GM21737 (cell line): ENCODE results near the gene LONP2.
"Not testable (repeated sequence)": the region's sequence is repeated elsewhere in the genome, so short reads cannot be mapped to it uniquely, and the experiment has no call there.

Experiments
- ATAC-seq: cut with Tn5 transposase; IDR thresholded peaks from one replicate; pipeline ENCODE4 v1.9.1; 2021; ENCODE audit warnings: mild to moderate bottlenecking, moderate library complexity; ENCODE audit not compliant: unreplicated experiment

Gene LONP2

DNA sequence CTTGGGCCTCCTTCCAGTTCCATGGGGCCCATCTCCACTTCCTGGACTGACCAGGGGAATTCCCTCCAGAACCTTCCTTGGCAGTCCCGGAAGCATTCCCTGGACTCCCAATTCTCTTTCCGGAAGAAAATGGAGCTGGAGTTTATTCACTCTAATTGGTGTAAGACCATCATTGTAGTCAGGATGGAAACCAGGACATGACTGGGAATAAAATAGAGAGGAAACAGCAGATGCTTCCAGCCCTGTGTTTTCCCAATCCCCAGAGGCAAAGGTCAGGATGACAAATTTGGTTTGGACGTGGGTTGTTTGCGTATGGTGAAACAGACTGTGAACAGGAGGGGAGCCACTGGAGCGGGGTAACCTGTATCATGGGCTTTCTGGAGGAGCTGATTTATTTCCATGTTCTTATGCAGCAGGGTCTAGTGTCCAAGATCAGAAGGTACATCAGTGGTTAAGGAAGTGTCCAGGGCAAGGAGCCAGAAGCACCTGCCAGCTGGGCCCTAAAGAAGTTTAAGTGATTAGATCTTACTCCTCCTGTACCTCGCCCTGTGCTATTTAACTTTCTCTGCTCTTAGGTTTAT lies 8.5 kb upstream of the LONP2 start:
- ATAC-seq, result no peak

DNA sequence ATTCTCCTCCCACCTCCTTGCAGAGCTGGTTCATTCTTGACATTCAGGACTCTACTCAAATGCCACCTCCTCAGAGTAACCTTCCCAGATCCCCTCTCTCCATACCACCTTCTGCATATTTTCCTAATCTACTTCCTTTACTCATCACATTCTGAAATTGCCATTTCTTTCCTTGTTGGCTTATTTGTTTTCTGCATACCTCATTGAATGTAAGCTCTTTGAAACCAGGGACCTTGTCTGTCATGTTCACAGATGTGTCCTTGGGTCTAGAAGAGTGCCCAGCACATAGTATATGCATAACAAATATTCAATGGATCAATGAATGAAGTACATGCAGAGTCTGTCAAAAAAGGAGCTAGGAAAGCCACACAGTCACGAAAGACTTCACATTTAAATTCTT lies 7.8 kb upstream of the LONP2 start:
- no peak for ATAC-seq

DNA sequence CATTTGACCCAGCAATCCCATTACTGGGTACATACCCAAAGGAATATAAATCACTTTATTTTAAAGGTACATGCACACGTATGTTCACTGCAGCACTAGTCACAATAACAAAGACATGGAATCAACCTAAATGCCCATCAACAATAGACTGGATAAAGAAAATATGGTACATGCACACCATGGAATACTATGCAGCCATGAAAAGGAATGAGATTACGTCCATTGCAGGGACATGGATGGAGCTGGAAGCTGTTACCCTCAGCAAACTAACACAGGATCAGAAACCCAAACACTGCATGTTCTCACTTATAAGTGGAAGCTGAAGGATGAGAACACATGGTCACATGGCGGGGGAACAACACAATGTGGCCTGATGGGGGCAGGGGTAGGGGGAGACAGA lies 4.0 kb upstream of the LONP2 start:
- not testable (repeated sequence) for ATAC-seq

DNA sequence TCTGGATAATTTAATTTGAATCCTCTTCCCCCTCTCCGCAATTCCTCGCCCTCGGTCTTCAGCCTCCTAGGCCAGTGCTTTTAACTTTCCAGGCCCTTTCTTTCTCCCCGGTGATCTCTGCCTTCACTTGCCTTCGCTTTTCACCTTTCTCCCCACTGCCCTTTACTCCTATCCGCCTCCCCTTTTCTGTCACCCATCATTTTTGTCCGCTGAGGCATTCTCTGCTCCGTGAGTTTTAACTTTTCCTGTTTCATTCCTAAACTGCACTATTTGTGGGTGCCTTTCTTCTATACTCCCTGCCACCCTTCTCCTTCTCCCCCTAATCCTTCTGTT lies 729 bp downstream of the LONP2 start:
- ATAC-seq, result no peak

DNA sequence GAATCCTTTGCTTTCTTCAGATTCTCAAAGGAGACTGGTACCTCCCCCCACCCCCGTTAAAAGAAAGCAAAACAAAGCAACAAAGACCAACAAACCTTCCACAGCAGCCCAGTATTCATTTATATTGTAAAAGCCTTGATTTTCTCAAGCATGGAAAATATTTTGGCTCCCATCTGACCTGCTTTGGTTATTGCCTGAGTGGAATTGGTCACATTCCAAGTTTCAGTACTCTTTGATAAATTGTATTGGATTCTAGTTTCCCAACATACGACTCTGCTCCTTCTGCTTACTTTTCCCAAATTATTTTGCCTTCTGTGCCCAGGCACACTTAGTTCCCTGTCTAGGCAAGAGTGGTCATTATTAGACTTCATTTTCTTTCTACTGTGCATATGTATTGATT lies 2.0 kb downstream of the LONP2 start:
- ATAC-seq, result no peak

DNA sequence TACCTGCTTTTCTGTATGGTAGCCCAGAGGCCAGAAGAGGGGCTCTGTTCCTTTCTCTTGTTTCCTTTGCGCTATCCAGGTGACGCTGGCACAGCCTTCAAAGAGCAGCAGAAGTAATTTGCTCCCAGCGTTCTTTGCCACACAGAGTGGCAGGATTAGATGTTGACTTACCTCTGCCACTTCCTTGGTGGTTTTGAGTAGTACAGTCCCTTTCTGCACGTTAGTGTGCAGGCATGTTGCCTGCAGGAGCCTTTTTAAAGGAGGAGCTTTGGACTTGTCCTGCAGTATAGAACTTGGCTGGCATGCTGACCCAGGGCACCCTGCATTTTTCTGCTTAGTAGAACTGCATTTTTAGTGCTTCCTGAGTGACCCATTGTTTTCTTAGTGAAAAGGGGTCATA lies 3.2 kb downstream of the LONP2 start, which contains the start of gene ABCC11:
ABCC11 (minus strand) TSS at position 229 of the 400 bp plus-strand sequence. CDS start 15,618 bp downstream, outside the sequence.
- no peak for ATAC-seq

DNA sequence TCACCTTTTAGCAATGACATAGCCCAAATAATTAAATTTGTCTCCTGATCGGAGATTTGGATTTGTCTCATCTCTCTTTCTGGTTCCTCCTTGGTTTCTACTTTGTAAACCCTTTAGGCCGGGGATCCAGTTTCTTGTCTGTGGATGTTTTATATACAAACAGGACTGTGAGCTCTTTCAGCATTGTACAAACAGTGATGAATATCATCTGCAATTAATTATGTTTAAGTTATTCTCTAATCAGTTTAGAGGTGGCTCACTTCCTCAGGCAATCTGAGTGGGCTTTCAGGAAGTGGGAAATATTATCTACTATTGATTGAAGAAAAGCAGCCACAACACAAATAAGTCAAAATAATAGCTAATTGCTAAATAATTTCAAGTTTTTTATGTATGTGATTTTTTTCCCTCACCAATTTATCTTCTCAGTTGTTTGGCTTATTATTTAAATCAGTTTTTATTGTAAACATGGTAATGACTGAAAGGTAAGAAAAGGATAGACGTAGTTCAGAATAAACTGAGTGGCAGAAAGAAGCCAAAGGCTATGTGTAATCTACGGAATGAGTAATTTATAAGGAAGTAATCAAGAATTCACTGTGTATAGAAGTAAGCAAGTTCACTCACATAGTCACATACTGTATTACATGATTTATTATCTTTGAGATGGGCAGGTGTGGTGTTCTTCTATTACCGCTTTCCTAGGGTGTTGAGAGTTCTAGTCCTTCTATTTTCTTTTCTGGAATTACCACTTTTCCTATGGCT lies 6.6 kb downstream of the LONP2 start:
- no peak for ATAC-seq

DNA sequence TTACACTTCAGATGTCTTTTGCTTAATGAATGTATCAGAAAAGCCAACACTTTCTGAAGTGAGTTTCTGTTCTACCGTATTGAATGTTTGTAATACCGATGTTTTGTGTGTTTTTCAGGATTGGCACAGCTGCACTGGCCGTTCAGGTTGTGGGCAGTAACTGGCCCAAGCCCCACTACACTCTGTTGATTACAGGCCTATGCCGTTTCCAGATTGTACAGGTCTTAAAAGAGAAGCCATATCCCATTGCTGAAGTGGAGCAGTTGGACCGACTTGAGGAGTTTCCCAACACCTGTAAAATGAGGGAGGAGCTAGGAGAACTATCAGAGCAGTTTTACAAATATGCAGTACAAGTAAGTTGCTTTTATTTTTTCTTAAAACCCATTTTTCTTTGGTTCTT lies 7.9 kb downstream of the LONP2 start:
- no peak for ATAC-seq

DNA sequence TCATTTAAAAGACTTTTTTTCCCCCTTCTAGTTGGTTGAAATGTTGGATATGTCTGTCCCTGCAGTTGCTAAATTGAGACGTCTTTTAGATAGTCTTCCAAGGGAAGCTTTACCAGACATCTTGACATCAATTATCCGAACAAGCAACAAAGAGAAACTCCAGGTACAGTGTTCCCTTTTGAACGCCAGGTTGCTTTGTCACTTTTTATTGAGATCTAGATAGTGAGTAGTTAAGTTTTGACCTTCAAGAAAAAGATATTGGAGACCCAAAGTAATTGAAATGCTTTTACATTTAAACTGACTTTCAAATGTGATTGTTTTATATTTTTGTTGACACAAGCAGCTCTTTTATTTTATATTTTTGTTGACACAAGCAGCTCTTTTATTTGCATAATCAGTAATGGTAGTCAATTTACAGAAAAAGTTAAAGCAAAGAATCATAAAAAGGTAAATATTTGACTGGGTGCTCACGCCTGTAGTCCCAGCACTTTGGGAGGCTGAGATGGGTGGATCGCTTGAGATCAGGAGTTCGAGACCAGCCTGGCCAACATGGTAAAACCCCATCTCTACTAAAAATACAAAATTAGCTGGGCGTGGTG lies 12.6 kb downstream of the LONP2 start:
- ATAC-seq, result no peak

DNA sequence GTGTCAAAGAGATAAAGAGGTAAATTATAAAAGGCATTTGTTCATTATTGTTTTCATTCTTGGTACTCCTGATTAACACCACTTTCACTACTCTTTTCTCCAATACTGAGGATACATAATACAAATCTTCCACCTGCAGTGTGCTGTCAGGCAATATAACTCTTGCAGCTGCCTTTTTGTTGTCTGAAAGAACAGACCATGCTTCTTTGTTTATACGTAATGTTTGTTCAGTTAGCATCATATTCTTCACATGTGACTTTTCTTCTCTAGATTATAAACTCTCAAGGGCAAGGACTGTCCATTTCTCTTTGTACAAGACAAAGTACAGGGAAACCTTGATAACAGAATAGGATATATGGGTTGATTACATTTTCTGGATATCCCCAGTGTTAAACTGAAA lies 17.5 kb downstream of the LONP2 start:
- ATAC-seq, result no peak

DNA sequence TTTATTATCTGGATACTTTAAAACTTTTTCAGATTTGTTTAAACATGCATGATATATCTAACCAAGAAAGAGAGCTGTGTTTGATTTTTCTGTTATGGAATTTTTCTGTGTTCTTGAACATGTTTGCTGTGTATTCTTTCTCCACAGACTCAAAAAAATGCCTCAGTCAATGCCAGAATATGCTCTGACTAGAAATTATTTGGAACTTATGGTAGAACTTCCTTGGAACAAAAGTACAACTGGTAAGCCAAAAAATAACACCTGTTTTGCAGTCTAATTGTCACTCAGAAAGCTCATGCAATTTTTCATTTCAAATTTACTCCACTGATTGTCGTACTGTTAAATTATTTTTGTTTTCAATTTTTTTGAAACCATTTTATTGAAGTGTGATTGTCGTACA lies 18.5 kb downstream of the LONP2 start:
- ATAC-seq, result no peak

DNA sequence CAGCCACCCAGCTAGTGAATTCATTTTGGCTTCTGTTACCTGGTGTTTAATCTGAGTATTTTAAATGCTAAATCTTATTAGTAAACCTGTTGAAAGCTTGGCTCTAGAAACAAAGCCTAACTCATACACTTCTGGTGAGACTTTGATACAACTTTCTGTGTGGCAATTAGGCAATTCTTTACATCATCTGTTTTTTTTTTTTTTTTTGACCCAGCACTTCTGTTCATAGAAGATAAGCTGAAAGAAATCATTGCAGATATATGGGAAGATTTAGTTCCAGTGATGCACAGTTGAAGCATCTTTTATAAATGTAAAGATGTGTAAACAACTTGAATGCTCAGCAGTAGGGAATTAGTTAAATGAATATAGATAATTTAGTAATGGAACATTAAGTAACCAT lies 24.9 kb downstream of the LONP2 start:
- ATAC-seq, result no peak

DNA sequence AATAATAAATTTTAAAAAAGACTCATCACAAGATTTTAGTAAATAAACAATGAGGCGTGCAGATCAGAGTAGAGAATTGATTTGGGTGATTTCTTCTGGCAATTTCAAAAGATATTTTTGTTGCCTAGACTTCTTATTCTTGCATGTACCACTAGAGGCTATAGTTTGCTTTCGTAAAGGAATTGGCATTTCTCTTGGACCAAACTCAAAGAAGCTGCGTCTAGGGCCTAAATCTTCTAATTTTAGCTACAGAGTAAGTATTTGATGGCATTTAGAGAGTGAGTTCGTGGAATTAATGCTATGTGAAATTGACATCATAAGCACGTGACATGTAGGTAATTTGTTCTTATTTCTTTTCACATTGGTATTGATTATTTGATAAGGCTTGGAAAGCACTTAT lies 27.6 kb downstream of the LONP2 start:
- ATAC-seq, result no peak

DNA sequence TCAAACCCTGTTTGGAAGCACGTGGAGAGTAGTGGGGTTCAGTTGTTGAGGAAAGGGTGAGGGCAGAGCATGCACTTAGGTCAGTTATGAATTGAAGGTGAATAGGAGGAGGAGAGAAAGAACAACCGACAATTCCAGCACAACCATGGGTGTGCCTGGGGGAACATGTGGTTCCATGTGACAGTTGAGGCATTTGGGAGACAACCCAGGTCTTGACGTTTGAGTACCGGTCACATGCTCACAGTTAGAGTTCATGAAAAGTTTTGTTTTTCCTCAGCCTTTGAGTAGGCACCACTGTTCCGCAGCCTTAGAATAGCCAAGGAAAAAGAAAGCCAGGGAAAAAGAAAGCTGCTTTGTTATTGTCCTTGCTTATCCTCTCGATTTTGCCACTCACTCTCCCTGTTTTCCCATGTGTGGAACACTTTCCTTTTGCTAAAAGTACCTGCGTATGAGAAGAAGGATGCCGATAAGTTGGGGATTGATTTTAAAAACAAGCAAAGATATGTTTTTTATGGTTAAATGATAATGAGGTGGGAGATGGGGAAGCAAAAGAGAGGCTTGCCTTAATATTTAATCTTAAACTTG lies 28.8 kb downstream of the LONP2 start:
- ATAC-seq, result no peak

DNA sequence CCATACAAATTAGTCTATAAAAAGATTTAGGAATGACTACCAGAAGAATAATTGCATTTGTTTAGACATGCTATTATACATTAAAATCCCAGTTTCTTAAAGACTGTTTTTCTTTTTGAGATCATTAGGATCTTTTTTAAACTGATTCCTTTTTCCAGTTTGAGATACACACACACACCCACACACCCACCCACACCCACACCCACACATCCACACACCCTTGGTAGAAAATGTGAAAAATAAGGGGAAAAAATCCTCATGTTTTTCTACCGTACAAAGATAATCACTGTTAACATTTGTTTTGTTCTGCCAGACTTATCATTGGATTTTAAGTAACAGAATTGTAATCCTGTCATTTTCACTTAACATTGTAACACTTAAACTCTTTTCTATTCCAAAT lies 30.4 kb downstream of the LONP2 start:
- ATAC-seq, result no peak

DNA sequence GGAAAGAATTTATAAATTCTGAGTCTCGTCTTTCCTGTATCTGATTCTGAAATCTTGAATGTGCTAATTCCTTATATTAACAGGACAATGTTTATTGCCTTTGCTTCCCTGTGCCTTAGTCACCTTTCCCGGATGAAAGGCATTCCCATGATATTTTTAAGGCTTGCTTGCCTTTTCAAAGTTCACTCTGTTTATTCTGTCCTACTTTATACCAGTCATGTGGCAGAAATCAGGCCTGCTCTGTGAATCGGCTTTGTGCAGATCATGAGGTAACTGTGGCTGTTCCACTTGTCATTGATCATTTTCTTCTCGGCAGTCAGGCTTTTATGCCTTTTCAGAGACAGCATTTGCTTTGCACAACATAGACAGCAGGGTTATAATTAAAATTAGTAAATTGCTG lies 32.0 kb downstream of the LONP2 start:
- no peak for ATAC-seq

DNA sequence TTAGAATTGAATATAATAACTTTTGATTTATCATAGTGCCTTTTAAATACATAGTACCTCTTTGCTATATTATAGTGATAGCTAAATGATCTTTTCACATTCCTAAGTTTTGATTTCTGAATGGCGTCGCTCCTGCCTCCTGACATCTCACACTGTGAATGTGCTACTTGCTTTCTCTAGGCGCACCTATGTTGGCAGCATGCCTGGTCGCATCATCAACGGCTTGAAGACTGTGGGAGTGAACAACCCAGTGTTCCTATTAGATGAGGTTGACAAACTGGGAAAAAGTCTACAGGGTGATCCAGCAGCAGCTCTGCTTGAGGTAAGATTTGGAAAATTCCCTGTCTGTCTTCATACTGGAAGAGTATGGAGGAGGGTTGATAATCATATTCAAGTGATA lies 33.1 kb downstream of the LONP2 start:
- no peak for ATAC-seq

DNA sequence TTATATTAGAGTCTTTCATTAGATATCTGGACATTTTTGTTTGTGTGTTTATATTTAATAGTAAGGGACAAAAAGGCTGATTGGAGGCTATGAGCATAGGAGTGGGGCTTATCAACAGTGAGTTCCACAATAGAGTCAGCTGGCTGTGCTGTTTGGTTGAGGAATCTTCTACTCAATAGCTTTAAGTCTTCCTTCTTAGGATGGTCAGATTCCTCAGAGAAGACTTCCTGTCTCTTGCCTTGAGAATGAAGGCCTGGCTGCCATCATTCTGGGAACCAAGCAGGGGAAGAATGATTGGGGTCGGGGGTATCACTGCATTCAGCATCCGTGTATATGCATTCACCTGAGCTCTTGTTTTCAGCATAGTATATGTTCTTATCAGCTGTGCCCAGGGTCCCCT lies 35.1 kb downstream of the LONP2 start:
- no peak for ATAC-seq

DNA sequence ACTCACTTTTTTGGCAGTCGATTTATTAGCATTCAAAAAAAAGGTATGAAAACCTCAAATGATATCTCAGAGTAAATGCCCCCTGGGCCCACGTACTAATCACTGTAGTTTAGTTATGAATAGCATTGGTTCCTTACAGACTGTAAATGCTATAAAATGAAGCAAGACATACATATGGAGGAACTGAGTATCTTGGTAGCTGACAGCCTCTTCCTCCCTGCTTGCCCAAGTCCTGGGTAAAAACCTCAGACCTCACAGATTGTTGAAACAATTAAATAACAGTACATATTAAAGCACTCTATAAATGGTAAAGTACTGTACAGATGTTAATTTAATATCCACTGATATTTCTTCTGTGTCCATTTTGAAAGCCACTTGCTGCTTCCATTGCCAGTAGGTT lies 36.4 kb downstream of the LONP2 start:
- no peak for ATAC-seq

DNA sequence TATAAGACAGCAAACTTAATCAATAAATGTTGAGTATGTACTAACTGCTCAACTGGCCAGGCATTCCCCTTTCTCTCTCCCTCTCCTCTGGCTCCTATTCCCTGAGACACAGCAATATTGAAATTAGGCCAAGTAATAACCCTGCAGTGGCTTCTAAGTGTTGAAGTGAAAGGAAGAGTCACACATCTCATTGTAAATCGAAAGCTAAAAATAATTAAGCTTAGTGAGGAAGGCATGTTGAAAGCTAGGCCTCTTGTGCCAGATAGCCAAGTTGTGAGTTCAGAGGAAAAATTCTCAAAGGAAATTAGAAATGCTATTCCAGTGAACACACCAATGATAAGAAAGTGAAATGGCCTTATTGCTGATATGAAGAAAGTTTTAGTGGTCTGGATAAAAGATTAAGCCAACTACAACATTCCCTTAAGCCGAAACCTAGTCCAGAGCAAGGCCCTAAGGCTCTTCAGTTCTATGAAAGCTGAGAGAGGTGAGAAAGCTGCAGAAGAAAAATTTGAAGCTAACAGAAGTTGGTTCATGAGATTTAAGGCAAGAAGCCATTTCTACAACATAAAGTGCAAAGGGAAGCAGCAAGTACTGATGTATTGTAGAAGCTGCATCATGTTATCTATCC lies 38.6 kb downstream of the LONP2 start:
- ATAC-seq, result no peak

DNA sequence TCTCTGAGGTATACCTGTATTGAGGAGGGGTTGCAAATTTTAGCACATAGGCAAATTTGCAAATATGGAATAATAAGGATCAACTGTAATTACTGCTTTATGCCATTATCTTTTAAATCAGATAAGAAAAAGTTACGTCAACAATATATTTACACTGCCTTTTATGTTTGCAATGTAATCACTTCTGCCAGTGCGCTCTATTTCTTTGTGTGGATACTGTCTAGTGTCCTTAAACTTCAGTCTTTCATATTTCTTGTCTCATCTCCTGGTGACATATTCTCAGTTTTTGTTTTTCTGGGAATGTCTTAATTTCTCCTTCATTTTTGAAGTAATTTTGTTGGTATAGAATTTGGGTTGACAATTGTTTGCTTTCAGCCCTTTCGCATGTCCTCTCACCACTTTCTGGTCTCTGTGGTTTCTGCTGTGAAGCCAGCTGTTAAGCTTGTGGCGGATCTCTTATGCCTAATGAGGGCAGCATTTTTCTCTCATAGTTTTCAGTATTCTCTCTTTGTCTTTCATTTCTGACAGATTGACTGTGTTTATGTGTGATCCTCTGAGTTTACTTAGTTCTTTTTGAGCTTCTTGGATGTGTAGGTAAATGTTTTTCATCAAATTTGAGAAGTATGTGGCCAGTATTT lies 40.8 kb downstream of the LONP2 start:
- no peak for ATAC-seq
